ENCODE results near the gene TMEM270.
"Not testable (repeated sequence)": the region's sequence is repeated elsewhere in the genome, so short reads cannot be mapped to it uniquely, and the experiment has no call there.

TMEM270 gene

GRCh38 chr7:73834626-73835191, 26.2 kb upstream of the TMEM270 start:
- Histone ChIP-seq H3K27me3 (ENCODE audit: insufficient read depth, low read length) (no peaks in the 10 kb centered on the region), H3K4me1 (ENCODE audit: insufficient read depth, low read length) (peaks cover 31% of the 10 kb centered on the region), H3K36me3 (ENCODE audit: insufficient read depth, low read depth, low read length) (no peaks in the 10 kb centered on the region), H3K9me3 (ENCODE audit: insufficient read depth, low read depth, low read length) (no peaks in the 10 kb centered on the region), H3K27ac (ENCODE audit: low read length) (no peak overlapping the region), H3K4me3 (ENCODE audit: low read length) (no peak overlapping the region), H3K9ac (ENCODE audit: low read depth, low read length) (no peak overlapping the region)

DNA sequence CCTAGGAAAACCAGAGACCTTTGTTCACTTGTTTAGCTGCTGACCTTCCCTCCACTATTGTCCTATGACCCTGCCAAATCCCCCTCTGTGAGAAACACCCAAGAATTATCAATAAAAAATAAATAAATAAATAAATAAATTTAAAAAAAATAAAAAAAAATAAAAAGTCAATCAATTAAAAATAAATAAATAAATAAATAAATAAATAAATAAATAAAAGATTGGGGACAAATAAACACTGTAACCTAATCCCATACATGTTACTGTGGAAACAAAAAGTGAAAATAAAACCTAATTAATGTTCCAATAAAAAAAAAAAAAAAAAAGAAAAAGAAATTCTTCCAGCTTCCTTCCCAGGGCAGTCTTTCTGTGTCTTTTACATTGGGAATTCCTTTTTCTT, 23.8 kb upstream of the TMEM270 start:
- not testable (repeated sequence) for H3K36me3 ChIP-seq (ENCODE audit: insufficient read depth, low read depth, low read length); H3K4me3 ChIP-seq (ENCODE audit: low read length); H3K27me3 ChIP-seq (ENCODE audit: insufficient read depth, low read length); H3K9ac ChIP-seq (ENCODE audit: low read depth, low read length); H3K9me3 ChIP-seq (ENCODE audit: insufficient read depth, low read depth, low read length); H3K27ac ChIP-seq (ENCODE audit: low read length)
- H3K4me1 ChIP-seq (ENCODE audit: insufficient read depth, low read length): peaks cover 11% of the 10 kb centered on the region; the same call in 1 of the 2 replicates

GRCh38 chr7:73838642-73839041, 22.3 kb upstream of the TMEM270 start:
- no peaks in the 10 kb centered on the region for H3K27me3 ChIP-seq (ENCODE audit: insufficient read depth, low read length)
- H3K27ac ChIP-seq (ENCODE audit: low read length): no peak overlapping the region
- H3K36me3 ChIP-seq (ENCODE audit: insufficient read depth, low read depth, low read length): no peaks in the 10 kb centered on the region
- H3K4me1 ChIP-seq (ENCODE audit: insufficient read depth, low read length): peaks cover 2% of the 10 kb centered on the region; the same call in 1 of the 2 replicates
- H3K4me3 ChIP-seq (ENCODE audit: low read length): no peak overlapping the region
- H3K9ac ChIP-seq (ENCODE audit: low read depth, low read length): no peak overlapping the region
- no peaks in the 10 kb centered on the region for H3K9me3 ChIP-seq (ENCODE audit: insufficient read depth, low read depth, low read length)

DNA sequence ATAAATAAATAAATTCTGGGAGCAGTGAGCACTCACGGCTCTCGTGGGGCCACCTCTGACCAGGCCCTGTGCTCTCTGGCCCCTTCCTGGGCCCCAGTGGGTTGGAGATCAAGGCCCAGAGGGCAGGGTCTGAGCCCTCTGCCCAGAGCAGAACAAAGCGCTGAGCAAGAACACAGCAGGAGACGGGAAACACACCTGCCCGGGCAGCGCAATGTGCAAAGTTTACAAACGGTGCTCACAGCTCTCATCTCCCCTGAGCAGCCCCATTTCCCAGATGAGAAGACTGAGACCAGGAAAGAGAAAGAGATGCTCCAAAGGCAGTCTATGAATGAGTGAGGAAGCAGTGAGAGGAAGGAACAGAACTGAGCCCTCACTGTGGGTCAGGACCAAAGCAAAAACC, 21.7 kb upstream of the TMEM270 start:
- no peaks in the 10 kb centered on the region for H3K36me3 ChIP-seq (ENCODE audit: insufficient read depth, low read depth, low read length)
- no peaks in the 10 kb centered on the region for H3K4me1 ChIP-seq (ENCODE audit: insufficient read depth, low read length)
- no peak overlapping the region for H3K4me3 ChIP-seq (ENCODE audit: low read length)
- H3K27me3 ChIP-seq (ENCODE audit: insufficient read depth, low read length): no peaks in the 10 kb centered on the region
- H3K9ac ChIP-seq (ENCODE audit: low read depth, low read length): no peak overlapping the region
- H3K27ac ChIP-seq (ENCODE audit: low read length): no peak overlapping the region
- no peaks in the 10 kb centered on the region for H3K9me3 ChIP-seq (ENCODE audit: insufficient read depth, low read depth, low read length)

DNA sequence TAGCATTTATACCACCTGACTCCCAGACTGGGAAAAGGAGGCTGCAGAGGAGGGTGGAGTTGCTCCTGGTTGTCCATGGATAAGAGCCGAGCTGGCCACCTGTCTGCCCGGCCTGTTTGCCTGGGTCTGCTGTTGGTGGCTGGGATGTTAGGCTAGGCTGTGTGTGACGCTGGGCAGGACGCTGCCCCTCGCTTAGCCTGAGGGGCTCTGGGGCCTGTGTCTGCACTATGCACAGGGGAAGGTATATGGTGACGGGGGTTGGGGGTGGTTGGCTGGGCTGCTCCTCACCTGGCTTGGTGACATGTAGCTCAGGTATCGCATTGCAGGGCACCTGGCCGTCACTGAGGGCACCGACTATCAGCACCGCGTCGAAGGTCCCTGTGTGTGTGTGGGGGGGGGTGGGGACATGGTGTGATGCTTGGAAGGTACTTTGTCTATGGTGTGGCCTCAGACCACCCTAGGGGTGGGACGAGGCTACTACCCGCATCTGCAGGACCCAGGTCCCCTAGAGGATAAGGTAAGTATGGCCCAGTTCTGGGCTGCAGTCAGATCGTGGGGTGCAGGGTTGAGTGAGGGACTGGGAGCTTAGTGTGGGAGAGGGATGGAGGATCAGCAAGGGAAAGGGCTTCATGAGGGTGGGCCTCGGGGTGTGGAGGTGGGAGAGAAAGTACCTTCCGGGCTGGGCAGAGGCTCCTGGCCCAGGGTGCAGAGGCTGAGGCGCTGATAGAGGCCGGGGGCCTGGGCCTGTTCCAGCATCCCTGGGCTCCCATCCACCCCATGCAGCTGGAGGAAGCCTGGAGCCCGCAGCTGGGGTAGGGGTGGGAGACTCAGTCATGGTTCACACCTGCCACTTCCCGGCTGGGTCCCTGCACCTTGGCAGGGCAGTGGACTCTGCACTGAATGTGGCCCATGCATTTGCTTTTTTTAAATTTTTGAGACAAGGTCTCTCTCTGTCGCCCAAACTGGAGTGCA, 20.9 kb upstream of the TMEM270 start:
- Histone ChIP-seq H3K36me3 (ENCODE audit: insufficient read depth, low read depth, low read length) (no peaks in the 10 kb centered on the region), H3K27me3 (ENCODE audit: insufficient read depth, low read length) (no peaks in the 10 kb centered on the region), H3K9me3 (ENCODE audit: insufficient read depth, low read depth, low read length) (no peaks in the 10 kb centered on the region), H3K4me3 (ENCODE audit: low read length) (no peak overlapping the region), H3K9ac (ENCODE audit: low read depth, low read length) (no peak overlapping the region), H3K27ac (ENCODE audit: low read length) (no peak overlapping the region), H3K4me1 (ENCODE audit: insufficient read depth, low read length) (no peaks in the 10 kb centered on the region)

- H3K4me3 ChIP-seq (ENCODE audit: low read length): no peak overlapping the region
- no peak overlapping the region for H3K9ac ChIP-seq (ENCODE audit: low read depth, low read length)
- H3K27ac ChIP-seq (ENCODE audit: low read length): no peak overlapping the region
Observed at GRCh38 chr7:73840715-73841379, 20.1 kb upstream of the TMEM270 start.

DNA sequence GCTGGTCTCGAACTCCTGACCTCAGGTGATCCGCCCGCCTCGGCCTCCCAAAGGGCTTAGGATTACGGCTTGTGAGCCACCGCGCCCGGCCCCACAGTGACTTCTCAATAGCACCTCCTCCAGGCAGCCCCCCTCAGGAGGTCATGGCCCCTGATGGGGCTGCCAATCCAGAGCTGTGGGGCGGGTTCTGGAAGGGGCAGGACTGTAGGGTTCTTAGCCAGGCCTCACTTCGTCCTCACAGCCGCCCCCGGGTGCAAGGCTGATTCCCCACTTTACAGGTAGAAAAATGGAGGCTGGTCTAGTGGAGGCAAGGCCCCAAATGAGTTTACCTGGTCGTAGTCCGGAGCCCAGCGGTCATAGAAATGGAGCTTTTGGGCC, 19.3 kb upstream of the TMEM270 start:
- peak overlapping the region; percentile 22 for H3K27ac ChIP-seq (ENCODE audit: low read length)
- H3K4me1 ChIP-seq (ENCODE audit: insufficient read depth, low read length): no peaks in the 10 kb centered on the region
- H3K4me3 ChIP-seq (ENCODE audit: low read length): peak overlapping the region; percentile 84
- no peaks in the 10 kb centered on the region for H3K9me3 ChIP-seq (ENCODE audit: insufficient read depth, low read depth, low read length)
- no peaks in the 10 kb centered on the region for H3K27me3 ChIP-seq (ENCODE audit: insufficient read depth, low read length)
- H3K36me3 ChIP-seq (ENCODE audit: insufficient read depth, low read depth, low read length): no peaks in the 10 kb centered on the region
- H3K9ac ChIP-seq (ENCODE audit: low read depth, low read length): peak overlapping the region; percentile 79; the same call in 1 of the 2 replicates

More at GRCh38 chr7:73840715-73841379, 20.1 kb upstream of the TMEM270 start:
- H3K36me3 ChIP-seq (ENCODE audit: insufficient read depth, low read depth, low read length): no peaks in the 10 kb centered on the region
- H3K27me3 ChIP-seq (ENCODE audit: insufficient read depth, low read length): no peaks in the 10 kb centered on the region
- no peaks in the 10 kb centered on the region for H3K9me3 ChIP-seq (ENCODE audit: insufficient read depth, low read depth, low read length)
- no peaks in the 10 kb centered on the region for H3K4me1 ChIP-seq (ENCODE audit: insufficient read depth, low read length)

GRCh38 chr7:73842067-73842976, 18.6 kb upstream of the TMEM270 start, which contains the start of gene METTL27:
Gene METTL27 (minus strand): TSS chr7:73842516. CDS start chr7:73842140, 376 bp downstream.
- H3K36me3 ChIP-seq (ENCODE audit: insufficient read depth, low read depth, low read length): no peaks in the 10 kb centered on the region
- H3K4me3 ChIP-seq (ENCODE audit: low read length): peak within 1 kb of the TSS; percentile 84
- no peaks in the 10 kb centered on the region for H3K27me3 ChIP-seq (ENCODE audit: insufficient read depth, low read length)
- no peaks in the 10 kb centered on the region for H3K9me3 ChIP-seq (ENCODE audit: insufficient read depth, low read depth, low read length)
- H3K9ac ChIP-seq (ENCODE audit: low read depth, low read length): peak within 1 kb of the TSS; percentile 79
- H3K4me1 ChIP-seq (ENCODE audit: insufficient read depth, low read length): no peaks in the 10 kb centered on the region
- H3K27ac ChIP-seq (ENCODE audit: low read length): peak within 1 kb of the TSS; percentile 22

GRCh38 chr7:73844131-73844547, 16.8 kb upstream of the TMEM270 start:
- H3K9ac ChIP-seq (ENCODE audit: low read depth, low read length): no peak overlapping the region
- H3K4me3 ChIP-seq (ENCODE audit: low read length): no peak overlapping the region
- H3K36me3 ChIP-seq (ENCODE audit: insufficient read depth, low read depth, low read length): no peaks in the 10 kb centered on the region
- no peaks in the 10 kb centered on the region for H3K27me3 ChIP-seq (ENCODE audit: insufficient read depth, low read length)
- H3K27ac ChIP-seq (ENCODE audit: low read length): no peak overlapping the region
- peaks cover 7% of the 10 kb centered on the region; the same call in 1 of the 2 replicates for H3K9me3 ChIP-seq (ENCODE audit: insufficient read depth, low read depth, low read length)
- no peaks in the 10 kb centered on the region for H3K4me1 ChIP-seq (ENCODE audit: insufficient read depth, low read length)

DNA sequence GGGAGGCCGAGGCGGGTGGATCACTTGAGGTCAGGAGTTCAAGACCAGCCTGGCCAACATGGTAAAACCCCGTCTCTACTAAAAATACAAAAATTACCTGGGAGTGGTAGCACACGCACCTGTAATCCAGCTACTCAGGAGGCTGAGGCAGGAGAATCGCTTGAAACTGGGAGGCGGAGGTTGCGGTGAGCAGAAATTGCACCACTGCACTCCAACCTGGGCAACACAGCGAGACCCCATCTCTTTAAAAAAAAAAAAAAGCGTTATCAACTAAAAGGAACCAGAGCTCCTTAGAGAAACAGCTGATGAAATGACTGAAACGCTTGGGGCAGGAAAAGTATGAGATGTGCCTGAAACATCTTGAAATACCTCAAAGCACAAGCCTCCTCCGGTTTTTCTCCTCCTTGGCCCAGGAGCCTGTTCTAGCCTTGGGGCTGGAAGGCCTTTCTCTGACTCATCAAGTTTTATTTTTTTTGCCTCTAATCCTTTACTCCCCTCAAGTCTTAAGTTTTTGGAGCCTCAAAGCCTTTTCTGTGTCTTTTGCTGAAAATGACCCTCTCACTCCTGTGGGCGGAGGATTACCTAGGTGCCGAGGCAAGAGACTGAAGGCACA, 16.0 kb upstream of the TMEM270 start:
- no peak overlapping the region for H3K4me3 ChIP-seq (ENCODE audit: low read length)
- H3K9me3 ChIP-seq (ENCODE audit: insufficient read depth, low read depth, low read length): peaks cover 7% of the 10 kb centered on the region; the same call in 1 of the 2 replicates
- H3K27ac ChIP-seq (ENCODE audit: low read length): no peak overlapping the region
- H3K36me3 ChIP-seq (ENCODE audit: insufficient read depth, low read depth, low read length): no peaks in the 10 kb centered on the region
- H3K27me3 ChIP-seq (ENCODE audit: insufficient read depth, low read length): no peaks in the 10 kb centered on the region
- no peak overlapping the region for H3K9ac ChIP-seq (ENCODE audit: low read depth, low read length)
- no peaks in the 10 kb centered on the region for H3K4me1 ChIP-seq (ENCODE audit: insufficient read depth, low read length)

Measured in iPS-20b (cell line).